OCI-LY1 (cell line): Measurements from ENCODE around the gene LCE3D.

Experiments used
- H2AFZ ChIP-seq: fragments of 200-600 bp; sonication (generic), shearing (Covaris generic); 2 replicates; pipeline ENCODE4 v1.6.0; 2014; ENCODE audit warnings: antibody characterized with exemption, mild to moderate bottlenecking, low read length
- H3F3A ChIP-seq: fragments of 200-600 bp; sonication (generic), shearing (Covaris generic); 2 replicates; pipeline ENCODE4 v1.6.0; 2014; ENCODE audit warnings: mild to moderate bottlenecking, antibody characterized with exemption, low read length, moderate library complexity; ENCODE audit not compliant: insufficient read depth
- H3K27ac ChIP-seq: fragments of 200-600 bp; sonication (generic); 2 replicates; pipeline ENCODE4 v1.5.1; 2014; ENCODE audit warnings: low read length, mixed run types, mild to moderate bottlenecking, low read depth; ENCODE audit not compliant: poor library complexity, severe bottlenecking
- H3K27me3 ChIP-seq: fragments of 200-600 bp; sonication (generic); 2 replicates; pipeline ENCODE4 v1.6.0; 2014; ENCODE audit warnings: antibody characterized with exemption, mild to moderate bottlenecking, low read length, moderate library complexity; ENCODE audit not compliant: insufficient read depth
- H3K36me3 ChIP-seq: fragments of 200-600 bp; sonication (generic); 2 replicates; pipeline ENCODE4 v1.6.1; 2014; ENCODE audit warnings: mild to moderate bottlenecking, antibody characterized with exemption, low read length, moderate library complexity, mixed read lengths; ENCODE audit not compliant: insufficient read depth
- H3K4me1 ChIP-seq: fragments of 200-600 bp; sonication (generic); 2 replicates; pipeline ENCODE4 v1.5.1; 2014; ENCODE audit warnings: mild to moderate bottlenecking, low read length, moderate library complexity; ENCODE audit not compliant: insufficient read depth, severe bottlenecking
- H3K4me2 ChIP-seq: fragments of 200-600 bp; sonication (generic), shearing (Covaris generic); 2 replicates; pipeline ENCODE4 v1.6.1; 2014; ENCODE audit warnings: low read length
- H3K4me3 ChIP-seq: fragments of 200-600 bp; sonication (generic); 2 replicates; pipeline ENCODE4 v1.5.1; 2014; ENCODE audit warnings: low read length, low read depth, mild to moderate bottlenecking, mixed read lengths; ENCODE audit not compliant: poor library complexity, severe bottlenecking
- H3K79me2 ChIP-seq: fragments of 200-600 bp; shearing (Covaris generic); 2 replicates; pipeline ENCODE4 v1.6.1; 2016; ENCODE audit warnings: mixed run types, low read length, mixed read lengths; ENCODE audit not compliant: insufficient read depth
- H3K9ac ChIP-seq: fragments of 200-600 bp; sonication (generic), shearing (Covaris generic); 2 replicates; pipeline ENCODE4 v1.6.1; 2014; ENCODE audit warnings: mild to moderate bottlenecking, low read length, mixed read lengths
- H3K9me2 ChIP-seq: fragments of 200-600 bp; sonication (generic), shearing (Covaris generic); 2 replicates; pipeline ENCODE4 v1.6.1; 2014; ENCODE audit warnings: low read depth, mild to moderate bottlenecking, low read length, mixed read lengths
- H3K9me3 ChIP-seq: fragments of 200-600 bp; shearing (Covaris generic); 2 replicates; pipeline ENCODE4 v1.6.1; 2014; ENCODE audit warnings: low read length, mixed read lengths
- H4K20me1 ChIP-seq: fragments of 200-600 bp; sonication (generic), shearing (Covaris generic); 2 replicates; pipeline ENCODE4 v1.6.0; 2016; ENCODE audit warnings: mild to moderate bottlenecking, low read length; ENCODE audit not compliant: insufficient read depth
- EZH2 ChIP-seq: fragments of 200-600 bp; sonication (generic), shearing (Covaris generic); IDR thresholded peaks from 2 replicates; pipeline ENCODE4 v1.8.0; 2017; ENCODE audit warnings: borderline replicate concordance, mixed run types, mild to moderate bottlenecking, antibody characterized with exemption, low read length, moderate library complexity, mixed read lengths
- TF ChIP-seq, protein P1 (sequence below): fragments of 200-600 bp; sonication (generic), shearing (Covaris generic); IDR thresholded peaks from 2 replicates; pipeline ENCODE4 v1.5.1; 2017; ENCODE audit warnings: mild to moderate bottlenecking, antibody characterized with exemption, low read length, moderate library complexity, mixed read lengths

The LCE3D gene, protein sequence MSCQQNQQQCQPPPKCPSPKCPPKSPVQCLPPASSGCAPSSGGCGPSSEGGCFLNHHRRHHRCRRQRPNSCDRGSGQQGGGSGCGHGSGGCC

DNA sequence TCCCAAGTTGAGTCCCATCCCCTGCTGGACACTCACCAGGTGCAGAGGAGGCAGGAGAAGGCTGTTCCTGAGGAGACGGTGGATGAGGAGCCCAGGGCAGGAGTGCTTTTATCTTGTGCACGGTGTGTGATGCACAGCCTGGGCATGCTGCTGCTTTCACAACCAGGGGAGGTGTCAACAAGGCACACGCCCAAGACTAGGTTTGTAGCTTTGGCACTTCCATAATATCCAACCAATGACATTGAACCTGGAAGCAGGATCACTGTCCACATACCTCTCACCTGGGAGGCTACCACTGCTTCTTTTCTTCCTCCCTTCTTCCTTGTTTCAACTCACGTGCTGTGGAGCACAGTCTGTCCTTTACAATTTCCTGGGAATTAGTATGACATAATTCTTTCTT, at the start of gene LCE3D:
TSS of gene LCE3D (minus strand) at position 84 of the 400 bp plus-strand sequence. CDS start 580 bp downstream, outside the sequence.
- no peak within 1 kb of the TSS for H3K4me2 ChIP-seq

DNA sequence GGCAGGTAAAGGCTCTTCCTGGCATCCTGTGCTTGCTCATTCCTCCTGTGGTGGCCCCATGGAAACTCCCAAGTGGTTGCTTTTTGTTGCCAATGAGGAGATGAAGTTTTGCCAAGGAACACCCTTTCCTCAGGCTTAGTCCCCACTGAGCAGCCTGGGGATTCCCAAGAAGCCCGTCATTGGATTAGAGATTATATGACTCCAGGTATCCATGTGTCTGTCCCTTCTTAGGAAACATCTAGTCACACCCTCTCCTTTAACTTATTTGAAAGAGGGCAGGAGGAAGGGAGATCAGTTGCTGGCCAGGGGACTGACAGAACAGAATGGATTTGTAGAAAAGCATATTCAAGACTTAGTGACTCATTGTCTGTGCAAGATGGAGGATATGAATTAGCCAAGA, 46.4 kb upstream of the LCE3D start:
- Histone ChIP-seq H3K9me3 (no peaks in the 10 kb centered on the region), H2AFZ (no peak overlapping the region), H3K36me3 (no peaks in the 10 kb centered on the region), H3K4me3 (no peak overlapping the region), H3K27me3 (no peaks in the 10 kb centered on the region), H3K4me2 (no peak overlapping the region), H3K4me1 (no peaks in the 10 kb centered on the region), H4K20me1 (no peaks in the 10 kb centered on the region), H3K79me2 (no peaks in the 10 kb centered on the region), H3F3A (no peaks in the 10 kb centered on the region), H3K27ac (no peak overlapping the region), H3K9ac (no peak overlapping the region), H3K9me2 (no peaks in the 10 kb centered on the region)
- TF ChIP-seq, protein P1, sequence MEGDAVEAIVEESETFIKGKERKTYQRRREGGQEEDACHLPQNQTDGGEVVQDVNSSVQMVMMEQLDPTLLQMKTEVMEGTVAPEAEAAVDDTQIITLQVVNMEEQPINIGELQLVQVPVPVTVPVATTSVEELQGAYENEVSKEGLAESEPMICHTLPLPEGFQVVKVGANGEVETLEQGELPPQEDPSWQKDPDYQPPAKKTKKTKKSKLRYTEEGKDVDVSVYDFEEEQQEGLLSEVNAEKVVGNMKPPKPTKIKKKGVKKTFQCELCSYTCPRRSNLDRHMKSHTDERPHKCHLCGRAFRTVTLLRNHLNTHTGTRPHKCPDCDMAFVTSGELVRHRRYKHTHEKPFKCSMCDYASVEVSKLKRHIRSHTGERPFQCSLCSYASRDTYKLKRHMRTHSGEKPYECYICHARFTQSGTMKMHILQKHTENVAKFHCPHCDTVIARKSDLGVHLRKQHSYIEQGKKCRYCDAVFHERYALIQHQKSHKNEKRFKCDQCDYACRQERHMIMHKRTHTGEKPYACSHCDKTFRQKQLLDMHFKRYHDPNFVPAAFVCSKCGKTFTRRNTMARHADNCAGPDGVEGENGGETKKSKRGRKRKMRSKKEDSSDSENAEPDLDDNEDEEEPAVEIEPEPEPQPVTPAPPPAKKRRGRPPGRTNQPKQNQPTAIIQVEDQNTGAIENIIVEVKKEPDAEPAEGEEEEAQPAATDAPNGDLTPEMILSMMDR = no peak
- no peak for TF ChIP-seq EZH2

More for the DNA sequence above, at the start of gene LCE3D:
- Histone ChIP-seq H3K4me1 (no peaks in the 10 kb centered on the region), H3K9me3 (no peaks in the 10 kb centered on the region), H3F3A (no peaks in the 10 kb centered on the region), H3K27ac (no peak within 1 kb of the TSS), H3K79me2 (no peaks in the 10 kb centered on the region), H3K27me3 (no peaks in the 10 kb centered on the region), H4K20me1 (no peaks in the 10 kb centered on the region), H3K9me2 (no peaks in the 10 kb centered on the region), H3K36me3 (no peaks in the 10 kb centered on the region), H3K9ac (no peak within 1 kb of the TSS), H2AFZ (no peak within 1 kb of the TSS), H3K4me3 (no peak within 1 kb of the TSS)
- TF ChIP-seq EZH2 = no peak
- TF ChIP-seq, protein P1 = no peak

DNA sequence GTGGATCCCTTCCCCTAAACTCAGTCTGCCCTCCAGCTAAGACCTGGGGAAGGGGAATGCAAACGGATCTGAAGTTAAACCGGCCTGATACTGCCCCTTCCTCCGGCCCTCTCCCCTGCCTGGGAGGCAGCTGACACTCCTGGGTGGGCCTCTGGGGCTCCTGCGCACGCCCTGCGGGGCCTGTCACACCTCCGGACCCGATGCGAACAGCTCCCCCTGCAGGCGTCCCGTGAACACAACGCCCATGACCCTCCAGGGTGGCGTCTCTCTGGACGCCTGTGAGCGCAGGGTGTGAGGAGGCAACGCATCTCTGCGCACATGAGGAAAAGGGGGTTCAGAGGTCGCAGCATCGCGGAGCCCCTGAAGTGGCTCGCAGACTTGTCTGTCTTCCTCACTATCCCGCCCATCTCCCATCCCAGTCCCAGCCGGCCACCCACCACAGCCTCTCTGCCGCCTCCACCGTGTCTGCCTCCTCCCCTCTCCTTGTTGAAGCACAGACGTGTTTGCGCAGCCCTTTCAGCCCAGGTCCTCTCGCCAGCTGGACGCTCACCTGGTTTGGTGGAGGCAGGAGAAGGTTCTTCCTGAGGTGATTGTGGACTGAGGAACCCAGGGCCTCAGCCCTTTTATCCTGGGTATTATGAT, 43.0 kb upstream of the LCE3D start:
- no peaks in the 10 kb centered on the region for H3K79me2 ChIP-seq
- H3K4me3 ChIP-seq = no peak overlapping the region
- no peaks in the 10 kb centered on the region for H3K9me2 ChIP-seq
- no peaks in the 10 kb centered on the region for H3F3A ChIP-seq
- no peaks in the 10 kb centered on the region for H3K36me3 ChIP-seq
- H3K27me3 ChIP-seq = no peaks in the 10 kb centered on the region
- no peak overlapping the region for H3K27ac ChIP-seq
- H2AFZ ChIP-seq = no peak overlapping the region
- no peaks in the 10 kb centered on the region for H3K9me3 ChIP-seq
- no peaks in the 10 kb centered on the region for H3K4me1 ChIP-seq
- H3K9ac ChIP-seq = no peak overlapping the region
- H4K20me1 ChIP-seq = no peaks in the 10 kb centered on the region
- TF ChIP-seq, protein P1 = peak; percentile 56
- TF ChIP-seq EZH2 = no peak
- H3K4me2 ChIP-seq = no peak overlapping the region
